H9 (cell line): ENCODE measurements around the gene PATL2. TPM values are rescaled to one million over a fixed set of nuclear protein-coding genes. Genes with fewer than 3 reads are reported as not detected.
"Not testable (repeated sequence)": the region's sequence is repeated elsewhere in the genome, so short reads cannot be mapped to it uniquely, and the experiment has no call there.

Experiments used
- DNase-seq: peaks from one replicate; pipeline ENCODE4 v3.0.0-alpha.2; 2017
- H2AFZ ChIP-seq: one replicate; pipeline ENCODE4 v1.6.1; 2013; ENCODE audit warnings: mild to moderate bottlenecking, low read length, control low read depth, moderate library complexity
- H2AK5ac ChIP-seq: 2 replicates; pipeline ENCODE4 v1.6.1; 2013; ENCODE audit warnings: low read length, control low read depth, mixed read lengths; ENCODE audit not compliant: insufficient read length
- H2BK120ac ChIP-seq: one replicate; pipeline ENCODE4 v1.6.1; 2013; ENCODE audit warnings: low read depth, mild to moderate bottlenecking, low read length, control low read depth, inconsistent platforms; ENCODE audit not compliant: poor library complexity, severe bottlenecking
- H2BK12ac ChIP-seq: 2 replicates; pipeline ENCODE4 v1.6.1; 2013; ENCODE audit warnings: low read length, control low read depth, mixed read lengths, low read depth; ENCODE audit not compliant: insufficient read length
- H2BK15ac ChIP-seq: 2 replicates; pipeline ENCODE4 v1.6.1; 2013; ENCODE audit warnings: low read depth, low read length, control low read depth
- H2BK20ac ChIP-seq: one replicate; pipeline ENCODE4 v1.6.1; 2013; ENCODE audit warnings: low read depth, mild to moderate bottlenecking, low read length, control low read depth, inconsistent platforms; ENCODE audit not compliant: poor library complexity, severe bottlenecking
- H2BK5ac ChIP-seq: 2 replicates; pipeline ENCODE4 v1.6.1; 2013; ENCODE audit warnings: low read length, control low read depth, mixed read lengths; ENCODE audit not compliant: insufficient read length
- H3K14ac ChIP-seq: 2 replicates; pipeline ENCODE4 v1.6.1; 2013; ENCODE audit warnings: low read length, control low read depth; ENCODE audit not compliant: insufficient read depth
- H3K18ac ChIP-seq: 2 replicates; pipeline ENCODE4 v1.6.1; 2013; ENCODE audit warnings: low read depth, mild to moderate bottlenecking, mixed read lengths, low read length, control low read depth; ENCODE audit not compliant: insufficient read length
- H3K23ac ChIP-seq: 2 replicates; pipeline ENCODE4 v1.6.1; 2013; ENCODE audit warnings: low read length, control low read depth, mixed read lengths, low read depth; ENCODE audit not compliant: insufficient read length
- H3K23me2 ChIP-seq: 2 replicates; pipeline ENCODE4 v1.6.1; 2013; ENCODE audit warnings: low read depth, mild to moderate bottlenecking, mixed read lengths, low read length, control low read depth; ENCODE audit not compliant: insufficient read length, poor library complexity, severe bottlenecking
- H3K27ac ChIP-seq: 2 replicates; pipeline ENCODE4 v1.5.1; 2013; ENCODE audit warnings: low read length, control low read depth, mixed read lengths, low read depth; ENCODE audit not compliant: insufficient read length
- H3K27me3 ChIP-seq: 2 replicates; pipeline ENCODE4 v1.6.1; 2013; ENCODE audit warnings: low read length, control low read depth, inconsistent platforms; ENCODE audit not compliant: insufficient read depth
- H3K4ac ChIP-seq: 2 replicates; pipeline ENCODE4 v1.6.1; 2013; ENCODE audit warnings: low read depth, mild to moderate bottlenecking, control low read depth, inconsistent platforms, low read length, moderate library complexity
- H3K4me1 ChIP-seq: 2 replicates; pipeline ENCODE4 v1.6.1; 2013; ENCODE audit warnings: low read length, control low read depth, inconsistent platforms; ENCODE audit not compliant: insufficient read depth
- H3K4me2 ChIP-seq: 2 replicates; pipeline ENCODE4 v1.6.1; 2013; ENCODE audit warnings: low read length, control low read depth, mixed read lengths; ENCODE audit not compliant: insufficient read length, insufficient read depth
- H3K56ac ChIP-seq: 2 replicates; pipeline ENCODE4 v1.6.1; 2013; ENCODE audit warnings: low read depth, mild to moderate bottlenecking, mixed read lengths, low read length, control low read depth; ENCODE audit not compliant: insufficient read length
- H3K79me1 ChIP-seq: 2 replicates; pipeline ENCODE4 v1.6.1; 2013; ENCODE audit warnings: low read depth, mild to moderate bottlenecking, moderate library complexity, low read length, control low read depth, inconsistent platforms; ENCODE audit not compliant: insufficient read depth, poor library complexity, severe bottlenecking
- H3K79me2 ChIP-seq: 2 replicates; pipeline ENCODE4 v1.6.1; 2013; ENCODE audit warnings: low read length, control low read depth, inconsistent platforms; ENCODE audit not compliant: insufficient read depth
- H3K9ac ChIP-seq: 2 replicates; pipeline ENCODE4 v1.6.1; 2013; ENCODE audit warnings: low read length, control low read depth, mixed read lengths; ENCODE audit not compliant: insufficient read length; ENCODE audit errors: extremely low read depth
- H3K9me3 ChIP-seq: one replicate; pipeline ENCODE4 v1.6.1; 2013; ENCODE audit warnings: low read depth, low read length, inconsistent platforms; ENCODE audit not compliant: control insufficient read depth
- H3T11ph ChIP-seq: one replicate; pipeline ENCODE4 v1.6.1; 2013; ENCODE audit warnings: mild to moderate bottlenecking, low read length, control low read depth, inconsistent platforms
- H4K20me1 ChIP-seq: one replicate; pipeline ENCODE4 v1.6.1; 2013; ENCODE audit not compliant: control insufficient read depth, insufficient read length, insufficient read depth
- H4K5ac ChIP-seq: 2 replicates; pipeline ENCODE4 v1.6.1; 2013; ENCODE audit warnings: low read depth, mild to moderate bottlenecking, mixed read lengths, low read length, control low read depth; ENCODE audit not compliant: insufficient read length
- H4K8ac ChIP-seq: replicated peaks from 2 replicates; pipeline ENCODE4 v1.6.1; 2013; ENCODE audit warnings: low read length, control low read depth, mixed read lengths, low read depth; ENCODE audit not compliant: insufficient read length
- H4K91ac ChIP-seq: 2 replicates; pipeline ENCODE4 v1.6.1; 2013; ENCODE audit warnings: low read depth, mild to moderate bottlenecking, moderate library complexity, mixed read lengths, low read length, control low read depth; ENCODE audit not compliant: insufficient read length
- H3K27ac Mint-ChIP-seq, 3 experiments: 2 replicates in 2 of 3; 3 replicates in 1 of 3; pipeline ENCODE4 v1.8.0; 2020 to 2021; ENCODE audit warnings: mixed read lengths in 3 of 3, mild to moderate bottlenecking in 1 of 3, moderate library complexity in 1 of 3
- H3K27me3 Mint-ChIP-seq: 2 replicates; pipeline ENCODE4 v1.8.0; 2021; ENCODE audit warnings: low read depth, mild to moderate bottlenecking, moderate library complexity, mixed read lengths
- H3K36me3 Mint-ChIP-seq, 3 experiments: 2 replicates in 2 of 3; 3 replicates in 1 of 3; pipeline ENCODE4 v1.8.0; 2020 to 2021; ENCODE audit warnings: low read depth in 3 of 3, mixed read lengths in 3 of 3; ENCODE audit not compliant: insufficient read depth in 1 of 3
- H3K4me1 Mint-ChIP-seq, 2 experiments: 2 replicates each; pipeline ENCODE4 v1.8.0; 2020; ENCODE audit warnings: mixed read lengths in 2 of 2
- H3K4me3 Mint-ChIP-seq, 2 experiments: 2 replicates in 1 of 2; 3 replicates in 1 of 2; pipeline ENCODE4 v1.8.0; 2020 to 2021; ENCODE audit warnings: mild to moderate bottlenecking in 2 of 2, mixed read lengths in 2 of 2, moderate library complexity in 1 of 2
- H3K9me3 Mint-ChIP-seq, 2 experiments: 2 replicates in 1 of 2; 3 replicates in 1 of 2; pipeline ENCODE4 v1.8.0; 2020; ENCODE audit warnings: mild to moderate bottlenecking in 2 of 2, mixed read lengths in 2 of 2, moderate library complexity in 1 of 2
- WGBS: extraction: QIAGEN DNeasy Blood & Tissue Kit; methylation state at CpG from one replicate; pipeline ENCODE4 v1.1.7; 2013; ENCODE audit warnings: missing lambda C conversion rate, low lambda C conversion rate, mixed read lengths; ENCODE audit not compliant: insufficient read length; ENCODE audit errors: extremely low coverage; 5-methylcytosine and 5-hydroxymethylcytosine counted together
- total RNA-seq: library from RNA; stranded (reverse); gene quantifications from 2 replicates; pipeline ENCODE4 v1.2.1, GENCODE V29; 2021

Gene PATL2
- total RNA-seq, 1 experiment from 2014 or later: 0.46 TPM

DNA sequence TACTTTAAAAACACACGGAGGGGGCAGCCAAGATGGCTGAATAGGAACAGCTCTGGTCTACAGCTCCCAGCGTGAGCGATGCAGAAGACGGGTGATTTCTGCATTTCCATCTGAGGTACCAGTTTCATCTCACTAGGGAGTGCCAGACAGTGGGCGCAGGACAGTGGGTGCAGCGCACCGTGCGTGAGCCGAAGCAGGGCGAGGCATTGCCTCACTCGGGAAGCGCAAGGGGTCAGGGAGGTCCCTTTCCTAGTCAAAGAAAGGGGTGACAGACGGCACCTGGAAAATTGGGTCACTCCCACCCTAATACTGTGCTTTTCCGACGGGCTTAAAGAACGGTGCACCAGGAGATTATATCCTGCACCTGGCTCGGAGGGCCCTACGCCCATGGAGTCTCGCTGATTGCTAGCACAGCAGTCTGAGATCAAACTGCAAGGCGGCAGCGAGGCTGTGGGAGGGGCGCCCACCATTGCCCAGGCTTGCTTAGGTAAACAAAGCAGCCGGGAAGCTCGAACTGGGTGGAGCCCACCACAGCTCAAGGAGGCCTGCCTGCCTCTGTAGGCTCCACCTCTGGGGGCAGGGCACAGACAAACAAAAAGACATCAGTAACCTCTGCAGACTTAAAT, 28.2 kb upstream of the PATL2 start:
- DNase-seq, H3K4me2 ChIP-seq, H3K4me3 Mint-ChIP-seq, H3K4ac ChIP-seq, H3K27ac Mint-ChIP-seq, H3K27me3 ChIP-seq, H3K36me3 Mint-ChIP-seq, H3K9me3 ChIP-seq, H2BK12ac ChIP-seq, H3K18ac ChIP-seq, H2AFZ ChIP-seq, H2BK120ac ChIP-seq, H3K4me1 ChIP-seq, H2AK5ac ChIP-seq, H3K56ac ChIP-seq, H3T11ph ChIP-seq, H3K23ac ChIP-seq, H3K27ac ChIP-seq, H4K20me1 ChIP-seq, H3K9ac ChIP-seq, H3K27me3 Mint-ChIP-seq, H2BK15ac ChIP-seq, H3K14ac ChIP-seq, H3K79me2 ChIP-seq, H4K5ac ChIP-seq, H2BK20ac ChIP-seq, H2BK5ac ChIP-seq, H4K91ac ChIP-seq, H3K23me2 ChIP-seq, H3K79me1 ChIP-seq, H4K8ac ChIP-seq: not testable (repeated sequence)
- WGBS: no CpG with 5 or more reads among the region's 24 CpGs
- Mint-ChIP-seq H3K9me3 (peaks cover 9 to 10% of the 10 kb centered on the region in 2 experiments; a peak in 4 of 5 replicates), H3K4me1 (peaks cover 7 to 14% of the 10 kb centered on the region in 2 experiments; a peak in 3 of 4 replicates)
